Testis (tissue), 3 donors: ENCODE results near the gene DPP3. TPM values are rescaled to one million over a fixed set of nuclear protein-coding genes. Genes with fewer than 3 reads are reported as not detected.

Experiments used
- DNase-seq: peaks from one replicate; pipeline ENCODE4 v3.0.0-alpha.2; 2019
- H3K27ac ChIP-seq, 2 donors: fragments of 200-600 bp; sonication (generic); one replicate each; pipeline ENCODE4 v1.5.1; 2019
- H3K27me3 ChIP-seq: fragments of 200-600 bp; sonication (generic); one replicate; pipeline ENCODE4 v1.5.1; 2019
- H3K36me3 ChIP-seq: fragments of 200-600 bp; sonication (generic); one replicate; pipeline ENCODE4 v1.5.1; 2017; ENCODE audit warnings: low read depth; ENCODE audit errors: missing control alignments
- H3K4me1 ChIP-seq: fragments of 200-600 bp; sonication (generic); one replicate; pipeline ENCODE4 v1.5.1; 2019
- H3K4me3 ChIP-seq, 2 donors: fragments of 200-600 bp; sonication (generic); one replicate each; pipeline ENCODE4 v1.5.1; 2017 to 2019
- H3K9me3 ChIP-seq: fragments of 200-600 bp; sonication (generic); one replicate; pipeline ENCODE4 v1.5.1; 2017
- POLR2A ChIP-seq: fragments of 450-650 bp; IDR thresholded peaks from one replicate; pipeline ENCODE4 v1.6.1; 2017; ENCODE audit warnings: antibody characterized with exemption, mild to moderate bottlenecking, moderate library complexity
- WGBS, 2 donors: methylation state at CpG; one replicate each; pipeline ENCODE4 v1.1.5; 2018; 5-methylcytosine and 5-hydroxymethylcytosine counted together
- intact Hi-C: fragments of 100-400 bp; cut with DNase I; formaldehyde crosslinking; loops from one replicate; pipeline ENCODE4 v1.15.1; 2023; ENCODE audit warnings: low total_unique reads
- polyA plus RNA-seq: library from polyadenylated mRNA; stranded (reverse); fragments of 350-450 nt; fragmentation: Illumina TruSeq; extraction: RNeasy Lipid Tissue Mini Kit (QIAGEN cat#74804); gene quantifications from one replicate; pipeline ENCODE4 v1.2.3, GENCODE V29; 2014; ENCODE audit warnings: low read depth, low replicate concordance; ENCODE audit not compliant: insufficient read depth
- small RNA-seq, 2 donors: library from RNA; depleted of rRNA; stranded (forward); fragments of <200 nt; gene quantifications; one replicate each; pipeline ENCODE3, GENCODE V24; 2016
- total RNA-seq, 2 donors: library from RNA; depleted of rRNA; stranded (reverse); fragments of >200 nt; gene quantifications; one replicate each; pipeline ENCODE4 v1.2.3, GENCODE V29; 2016
- TF ChIP-seq, protein P1 (sequence below), 3 experiments: fragments of 450-650 bp in 2 of 3; fragments of 200-600 bp in 1 of 3; sonication (generic) in 1 of 3; IDR thresholded peaks; one replicate each; pipeline ENCODE4 v1.5.1; 2016 to 2019; ENCODE audit warnings: antibody characterized with exemption in 3 of 3, mild to moderate bottlenecking in 2 of 3, moderate library complexity in 1 of 3

DPP3 gene
- total and polyA plus RNA-seq, 3 donors from 2014 or later = 24.8 to 31.0 (median 29.3) TPM

DNA sequence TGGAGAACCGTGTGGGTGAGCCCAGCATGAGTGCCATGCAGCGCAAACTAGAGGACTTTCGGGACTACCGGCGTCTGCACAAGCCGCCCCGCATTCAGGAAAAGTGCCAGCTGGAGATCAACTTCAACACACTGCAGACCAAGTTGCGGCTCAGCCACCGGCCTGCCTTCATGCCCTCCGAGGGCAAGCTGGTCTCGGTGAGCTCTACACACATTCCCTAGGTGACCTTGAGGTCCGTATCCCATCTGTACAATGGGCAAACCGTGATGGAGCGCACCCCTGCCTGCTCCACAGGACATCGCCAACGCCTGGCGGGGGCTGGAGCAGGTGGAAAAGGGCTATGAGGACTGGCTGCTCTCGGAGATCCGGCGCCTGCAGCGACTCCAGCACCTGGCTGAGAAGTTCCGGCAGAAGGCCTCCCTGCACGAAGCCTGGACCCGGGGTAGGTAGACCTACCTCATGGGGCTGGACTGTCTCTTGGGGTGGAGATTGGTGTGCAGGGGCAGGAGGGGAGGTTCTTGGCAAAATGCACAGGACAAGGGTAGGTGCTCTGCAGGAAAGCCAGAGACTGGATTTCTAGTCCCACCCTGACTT, 77.6 kb downstream of the DPP3 start:
- DNase-seq = no peak
- Histone ChIP-seq H3K27ac (no peak overlapping the region), H3K36me3 (no peaks in the 10 kb centered on the region), H3K4me3 (no peak overlapping the region), H3K27me3 (no peaks in the 10 kb centered on the region), H3K9me3 (no peaks in the 10 kb centered on the region), H3K4me1 (peaks cover 7% of the 10 kb centered on the region)
- intact Hi-C loops = no loop called here
- TF ChIP-seq, protein P1, sequence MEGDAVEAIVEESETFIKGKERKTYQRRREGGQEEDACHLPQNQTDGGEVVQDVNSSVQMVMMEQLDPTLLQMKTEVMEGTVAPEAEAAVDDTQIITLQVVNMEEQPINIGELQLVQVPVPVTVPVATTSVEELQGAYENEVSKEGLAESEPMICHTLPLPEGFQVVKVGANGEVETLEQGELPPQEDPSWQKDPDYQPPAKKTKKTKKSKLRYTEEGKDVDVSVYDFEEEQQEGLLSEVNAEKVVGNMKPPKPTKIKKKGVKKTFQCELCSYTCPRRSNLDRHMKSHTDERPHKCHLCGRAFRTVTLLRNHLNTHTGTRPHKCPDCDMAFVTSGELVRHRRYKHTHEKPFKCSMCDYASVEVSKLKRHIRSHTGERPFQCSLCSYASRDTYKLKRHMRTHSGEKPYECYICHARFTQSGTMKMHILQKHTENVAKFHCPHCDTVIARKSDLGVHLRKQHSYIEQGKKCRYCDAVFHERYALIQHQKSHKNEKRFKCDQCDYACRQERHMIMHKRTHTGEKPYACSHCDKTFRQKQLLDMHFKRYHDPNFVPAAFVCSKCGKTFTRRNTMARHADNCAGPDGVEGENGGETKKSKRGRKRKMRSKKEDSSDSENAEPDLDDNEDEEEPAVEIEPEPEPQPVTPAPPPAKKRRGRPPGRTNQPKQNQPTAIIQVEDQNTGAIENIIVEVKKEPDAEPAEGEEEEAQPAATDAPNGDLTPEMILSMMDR (IDR thresholded peaks at IDR 0.05) = no peak
- no peak for TF ChIP-seq POLR2A
- 93 to 96% methylated on average over 12 to 24 of the region's 24 CpGs for WGBS, 2 donors

Small RNA genes lying within 50 kb of the gene (small RNA-seq; reads per million reads assigned to genes)
- 0 reads per million in 2 donors for gene RF00416

Other genes with a start within 250 kb of the DPP3 start
- gene KLC2, start 222.7 kb upstream of the DPP3 start, total RNA-seq = 10 to 100 TPM; 45.9 to 53.5 TPM
- 51.7 TPM for gene KLC2, start 222.7 kb upstream of the DPP3 start, polyA plus RNA-seq
- 100 to 1,000 TPM in 1 of 2 donors, 10 to 100 TPM in 1; 63.2 to 107 TPM for gene RAB1B, start 211.8 kb upstream of the DPP3 start, total RNA-seq
- gene RAB1B, start 211.8 kb upstream of the DPP3 start, polyA plus RNA-seq = 180 TPM
- gene CNIH2, start 202.3 kb upstream of the DPP3 start, total RNA-seq = 1 to 10 TPM; 4.0 to 7.4 TPM
- 17.3 TPM for gene CNIH2, start 202.3 kb upstream of the DPP3 start, polyA plus RNA-seq
- 10 to 100 TPM; 60.5 to 94.1 TPM for gene YIF1A, start 191.3 kb upstream of the DPP3 start, total RNA-seq
- gene YIF1A, start 191.3 kb upstream of the DPP3 start, polyA plus RNA-seq = 82.6 TPM
- gene TMEM151A, start 188.5 kb upstream of the DPP3 start, total RNA-seq = 1 to 10 TPM; 1.4 to 1.7 TPM
- gene TMEM151A, start 188.5 kb upstream of the DPP3 start, polyA plus RNA-seq = 0.90 TPM
- gene CD248, start 163.4 kb upstream of the DPP3 start, total RNA-seq = 1 to 10 TPM; 3.9 to 6.4 TPM
- gene CD248, start 163.4 kb upstream of the DPP3 start, polyA plus RNA-seq = 35.5 TPM
- gene RIN1, start 144.0 kb upstream of the DPP3 start, total RNA-seq = 1 to 10 TPM; 8.2 to 8.5 TPM
- 4.7 TPM for gene RIN1, start 144.0 kb upstream of the DPP3 start, polyA plus RNA-seq
- 10 to 100 TPM; 55.5 to 59.4 TPM for gene BRMS1, start 135.3 kb upstream of the DPP3 start, total RNA-seq
- 67.5 TPM for gene BRMS1, start 135.3 kb upstream of the DPP3 start, polyA plus RNA-seq
- 10 to 100 TPM; 28.2 to 45.1 TPM for gene B4GAT1, start 132.8 kb upstream of the DPP3 start, total RNA-seq
- 23.2 TPM for gene B4GAT1, start 132.8 kb upstream of the DPP3 start, polyA plus RNA-seq
- 1 to 10 TPM; 1.6 to 3.1 TPM for gene SLC29A2, start 108.7 kb upstream of the DPP3 start, total RNA-seq
- 1.2 TPM for gene SLC29A2, start 108.7 kb upstream of the DPP3 start, polyA plus RNA-seq
- 1 to 10 TPM in 1 of 2 donors, under 1 TPM in 1; 0.50 to 1.4 TPM for gene NPAS4, start 59.4 kb upstream of the DPP3 start, total RNA-seq
- gene NPAS4, start 59.4 kb upstream of the DPP3 start, polyA plus RNA-seq = 0.09 TPM
- 10 to 100 TPM; 21.2 to 23.7 TPM for gene MRPL11, start 41.6 kb upstream of the DPP3 start, total RNA-seq
- gene MRPL11, start 41.6 kb upstream of the DPP3 start, polyA plus RNA-seq = 50.0 TPM
- gene PELI3, start 13.5 kb upstream of the DPP3 start, total RNA-seq = 10 to 100 TPM; 13.0 to 17.7 TPM
- gene PELI3, start 13.5 kb upstream of the DPP3 start, polyA plus RNA-seq = 10.2 TPM
- gene BBS1, start 30.2 kb downstream of the DPP3 start, total RNA-seq = 10 to 100 TPM; 86.1 to 89.3 TPM
- 42.9 TPM for gene BBS1, start 30.2 kb downstream of the DPP3 start, polyA plus RNA-seq
- gene ZDHHC24, start 65.6 kb downstream of the DPP3 start, total RNA-seq = 10 to 100 TPM; 20.7 to 23.3 TPM
- 9.2 TPM for gene ZDHHC24, start 65.6 kb downstream of the DPP3 start, polyA plus RNA-seq
- 1 to 10 TPM; 1.7 to 4.0 TPM for gene ACTN3, start 66.5 kb downstream of the DPP3 start, total RNA-seq
- gene ACTN3, start 66.5 kb downstream of the DPP3 start, polyA plus RNA-seq = 6.8 TPM
- gene CTSF, start 88.2 kb downstream of the DPP3 start, total RNA-seq = 100 to 1,000 TPM; 125 to 164 TPM
- gene CTSF, start 88.2 kb downstream of the DPP3 start, polyA plus RNA-seq = 242 TPM
- gene CCDC87, start 112.6 kb downstream of the DPP3 start, total RNA-seq = 10 to 100 TPM; 14.4 to 26.3 TPM
- 37.2 TPM for gene CCDC87, start 112.6 kb downstream of the DPP3 start, polyA plus RNA-seq
- gene CCS, start 112.8 kb downstream of the DPP3 start, total RNA-seq = 10 to 100 TPM; 70.7 to 83.2 TPM
- 67.5 TPM for gene CCS, start 112.8 kb downstream of the DPP3 start, polyA plus RNA-seq
- gene RBM14, start 136.2 kb downstream of the DPP3 start, total RNA-seq = 100 to 1,000 TPM; 146 to 149 TPM
- 85.2 TPM for gene RBM14, start 136.2 kb downstream of the DPP3 start, polyA plus RNA-seq
- gene RBM4, start 158.3 kb downstream of the DPP3 start, total RNA-seq = 100 to 1,000 TPM in 1 of 2 donors, 10 to 100 TPM in 1; 95.2 to 123 TPM
- gene RBM4, start 158.3 kb downstream of the DPP3 start, polyA plus RNA-seq = 137 TPM
- 10 to 100 TPM; 35.0 to 35.7 TPM for gene RBM4B, start 197.5 kb downstream of the DPP3 start, total RNA-seq
- 35.2 TPM for gene RBM4B, start 197.5 kb downstream of the DPP3 start, polyA plus RNA-seq
- 100 to 1,000 TPM; 116 to 239 TPM for gene SPTBN2, start 248.8 kb downstream of the DPP3 start, total RNA-seq
- 159 TPM for gene SPTBN2, start 248.8 kb downstream of the DPP3 start, polyA plus RNA-seq